Common myeloid progenitor, CD34-positive (primary cell): ENCODE measurements around the gene HSD17B11.

Experiments used
- CTCF ChIA-PET: fragments of 350-600 bp; sonication (Branson Sonifier 250); formaldehyde crosslinking; loops from one replicate; lab custom pipeline; 2021; ENCODE audit warnings: antibody characterized with exemption; lab: Charles Lee
- POLR2A ChIA-PET: fragments of 350-600 bp; sonication (Branson Sonifier 250); formaldehyde crosslinking; loops from one replicate; lab custom pipeline; 2021; ENCODE audit warnings: antibody characterized with exemption; lab: Charles Lee
- DNase-seq, 3 donors: peaks; one replicate each; pipeline versions ENCODE4 v3.0.0 to v3.0.0-alpha.2; 2013
- H3K27ac ChIP-seq, 2 experiments: 1 replicate in 1 of 2; 2 replicates in 1 of 2; pipeline ENCODE4 v1.7.0; 2013; ENCODE audit warnings: inconsistent platforms in 2 of 2, low read length in 2 of 2, mild to moderate bottlenecking in 2 of 2, low read depth in 1 of 2, moderate library complexity in 1 of 2; ENCODE audit not compliant: severe bottlenecking in 2 of 2, insufficient read depth in 1 of 2, poor library complexity in 1 of 2
- H3K27me3 ChIP-seq, 5 experiments: replicated peaks in 2 of 5; 1 replicate in 3 of 5; 2 replicates in 2 of 5; pipeline versions ENCODE4 v1.6.1 to v1.7.0; 2013; ENCODE audit warnings: low read length in 4 of 5, mild to moderate bottlenecking in 2 of 5, moderate library complexity in 2 of 5, inconsistent platforms in 1 of 5; ENCODE audit not compliant: insufficient read depth in 5 of 5, control insufficient read depth in 4 of 5
- H3K36me3 ChIP-seq, 4 experiments: 1 replicate in 2 of 4; 2 replicates in 2 of 4; pipeline versions ENCODE4 v1.6.1 to v1.7.0; 2013; ENCODE audit warnings: low read length in 3 of 4, control low read depth in 1 of 4, mild to moderate bottlenecking in 1 of 4; ENCODE audit not compliant: control insufficient read depth in 4 of 4, insufficient read depth in 4 of 4
- H3K4me1 ChIP-seq, 4 experiments: 1 replicate in 3 of 4; 2 replicates in 1 of 4; pipeline versions ENCODE4 v1.6.1 to v1.7.1; 2013; ENCODE audit warnings: low read length in 3 of 4, mild to moderate bottlenecking in 3 of 4, control low read depth in 1 of 4, inconsistent platforms in 1 of 4, moderate library complexity in 1 of 4; ENCODE audit not compliant: control insufficient read depth in 4 of 4, insufficient read depth in 4 of 4; ENCODE audit errors: control extremely low read depth in 1 of 4
- H3K4me3 ChIP-seq, 7 experiments: 1 replicate in 4 of 7; 2 replicates in 3 of 7; pipeline versions ENCODE4 v1.5.1 to v1.7.0; 2013; ENCODE audit warnings: mild to moderate bottlenecking in 7 of 7, low read length in 6 of 7, moderate library complexity in 6 of 7, inconsistent platforms in 2 of 7, low read depth in 2 of 7, control low read depth in 1 of 7; ENCODE audit not compliant: insufficient read depth in 4 of 7, control insufficient read depth in 1 of 7; ENCODE audit errors: extremely low read depth in 1 of 7
- H3K9me3 ChIP-seq, 5 experiments: 1 replicate in 4 of 5; 2 replicates in 1 of 5; pipeline versions ENCODE4 v1.6.1 to v1.7.1; 2013; ENCODE audit warnings: low read length in 4 of 5, mild to moderate bottlenecking in 2 of 5, inconsistent platforms in 1 of 5, low read depth in 1 of 5, moderate library complexity in 1 of 5; ENCODE audit not compliant: control insufficient read depth in 4 of 5, insufficient read depth in 2 of 5; ENCODE audit errors: control extremely low read depth in 1 of 5
- WGBS: methylation state at CpG from one replicate; pipeline ENCODE4 v1.1.5; 2013; ENCODE audit not compliant: insufficient coverage; 5-methylcytosine and 5-hydroxymethylcytosine counted together

HSD17B11 gene

GRCh38 chr4:87286970-87287369 is 104.0 kb downstream of the HSD17B11 start:
- Histone ChIP-seq H3K36me3 (no peaks in the 10 kb centered on the region), H3K4me3 (no peak overlapping the region), H3K27ac (no peak overlapping the region), H3K4me1 (no peaks in the 10 kb centered on the region), H3K9me3 (peaks cover 0 to 18% (median 11%) of the 10 kb centered on the region in 5 experiments), H3K27me3 (no peaks in the 10 kb centered on the region)
- ChIA-PET CTCF (no interaction called here), POLR2A (no interaction called here)
- 100% methylated on average over 1 of the region's 1 CpG for WGBS
- no peak for DNase-seq
